HCT116 (cell line): ENCODE results near the gene CALR. TPM values are rescaled to one million over a fixed set of nuclear protein-coding genes. Genes with fewer than 3 reads are reported as not detected.

ENCODE experiments used
- ATAC-seq: fragments of 200-7000 bp; cut with Tn5 transposase; 2 replicates; pipeline ENCODE4 v1.9.1; 2020; ENCODE audit warnings: mild to moderate bottlenecking, moderate library complexity
- BruUV-seq: library from RNA; stranded (reverse); fragments of 400-500 nt; replicated peaks from 2 replicates; lab custom pipeline; 2021; lab: Mats Ljungman, UMichigan
- CTCF ChIA-PET: fragments of 300-600 bp; sonication (Branson Sonifier 250); formaldehyde crosslinking; loops from one replicate; lab custom pipeline; 2021; ENCODE audit warnings: antibody characterized with exemption; lab: Charles Lee
- POLR2A ChIA-PET: fragments of 300-600, 350-600 bp; sonication (Branson Sonifier 250); formaldehyde crosslinking; loops from one replicate; lab custom pipeline; 2021; ENCODE audit warnings: antibody characterized with exemption; lab: Charles Lee
- RAD21 ChIA-PET, 2 experiments: fragments of 300-600 bp; sonication (Branson Sonifier 250); formaldehyde crosslinking; loops; one replicate each; lab custom pipeline; 2023; ENCODE audit warnings: low total read pairs in 2 of 2; ENCODE audit not compliant: uncharacterized antibody in 2 of 2, unreplicated experiment in 2 of 2, low non-redundant PET in 1 of 2; lab: Charles Lee
- DNase-seq: peaks from one replicate; pipeline ENCODE4 v3.0.0-alpha.2; 2010; ENCODE audit warnings: low read depth, low spot score
- H2AFZ ChIP-seq: fragments of 200-600 bp; shearing (Covaris generic), sonication (generic); 2 replicates; pipeline ENCODE4 v1.6.1; 2017; ENCODE audit warnings: low read depth, mixed run types, mixed read lengths, antibody characterized with exemption, low read length; ENCODE audit not compliant: poor library complexity, severe bottlenecking
- H3K27ac ChIP-seq: 2 replicates; pipeline ENCODE4 v1.5.1; 2012; ENCODE audit warnings: low read depth, low read length
- H3K27me3 ChIP-seq: fragments of 200-600 bp; sonication (generic); 2 replicates; pipeline ENCODE4 v1.6.1; 2016; ENCODE audit warnings: mixed run types, low read length, mixed read lengths; ENCODE audit not compliant: insufficient read depth
- H3K36me3 ChIP-seq, 2 experiments: fragments of 200-500 bp in 1 of 2; fragments of 200-600 bp in 1 of 2; sonication (Bioruptor generic) in 1 of 2; sonication (generic) in 1 of 2; 2 replicates each; pipeline versions ENCODE4 v1.5.1 to v1.6.1; 2014 to 2016; ENCODE audit warnings: low read length in 2 of 2, inconsistent platforms in 1 of 2, mixed read lengths in 1 of 2, mixed run types in 1 of 2; ENCODE audit not compliant: insufficient read depth in 2 of 2, control insufficient read depth in 1 of 2
- H3K4me1 ChIP-seq, 2 experiments: fragments of 200-600 bp in 1 of 2; sonication (generic) in 1 of 2; 2 replicates each; pipeline versions ENCODE4 v1.5.1 to v1.6.1; 2012 to 2017; ENCODE audit warnings: low read length in 2 of 2, inconsistent platforms in 1 of 2, mild to moderate bottlenecking in 1 of 2, mixed read lengths in 1 of 2, mixed run types in 1 of 2, moderate library complexity in 1 of 2; ENCODE audit not compliant: insufficient read depth in 2 of 2, control insufficient read depth in 1 of 2
- H3K4me2 ChIP-seq: fragments of 200-600 bp; sonication (generic); 2 replicates; pipeline ENCODE4 v1.6.1; 2017; ENCODE audit warnings: mixed run types, low read length, mixed read lengths
- H3K4me3 ChIP-seq, 2 experiments: fragments of 200-600 bp in 1 of 2; sonication (generic) in 1 of 2; replicated peaks in 1 of 2; 2 replicates each; pipeline ENCODE4 v1.5.1; 2011 to 2016; ENCODE audit warnings: low read length in 2 of 2, control low read depth in 1 of 2, low read depth in 1 of 2, mild to moderate bottlenecking in 1 of 2, mixed read lengths in 1 of 2, mixed run types in 1 of 2
- H3K79me2 ChIP-seq: fragments of 200-600 bp; sonication (generic); 2 replicates; pipeline ENCODE4 v1.6.1; 2017; ENCODE audit warnings: mild to moderate bottlenecking, mixed run types, low read length, moderate library complexity, mixed read lengths; ENCODE audit not compliant: insufficient read depth
- H3K9ac ChIP-seq: fragments of 200-600 bp; sonication (generic); 2 replicates; pipeline ENCODE4 v1.6.1; 2016; ENCODE audit warnings: low read length, mixed read lengths
- H3K9me2 ChIP-seq: fragments of 200-600 bp; sonication (generic), shearing (Covaris generic); 2 replicates; pipeline ENCODE4 v1.6.1; 2017; ENCODE audit warnings: mixed run types, mild to moderate bottlenecking, moderate library complexity; ENCODE audit not compliant: insufficient read depth
- H3K9me3 ChIP-seq, 2 experiments: fragments of 200-500 bp in 1 of 2; fragments of 200-600 bp in 1 of 2; sonication (Bioruptor generic) in 1 of 2; sonication (generic) in 1 of 2; 2 replicates each; pipeline ENCODE4 v1.6.1; 2014 to 2017; ENCODE audit warnings: low read length in 2 of 2, mixed read lengths in 2 of 2, inconsistent platforms in 1 of 2, low read depth in 1 of 2, mild to moderate bottlenecking in 1 of 2, mixed run types in 1 of 2, moderate library complexity in 1 of 2; ENCODE audit not compliant: control insufficient read depth in 1 of 2, insufficient read depth in 1 of 2
- H4K20me1 ChIP-seq: fragments of 200-600 bp; sonication (generic), shearing (Covaris generic); 2 replicates; pipeline ENCODE4 v1.6.1; 2017; ENCODE audit warnings: mixed run types, mild to moderate bottlenecking, moderate library complexity; ENCODE audit not compliant: insufficient read depth
- ELF1 ChIP-seq: IDR thresholded peaks from 2 replicates; pipeline ENCODE4 v1.6.1; 2012; ENCODE audit warnings: low read depth, borderline replicate concordance
- EZH2 ChIP-seq: fragments of 200-600 bp; sonication (generic); IDR thresholded peaks from 2 replicates; pipeline ENCODE4 v1.6.1; 2017; ENCODE audit warnings: antibody characterized with exemption, mixed run types
- EZH2phosphoT487 ChIP-seq: fragments of 200-600 bp; IDR thresholded peaks from 2 replicates; pipeline ENCODE4 v1.6.1; 2018; ENCODE audit warnings: antibody characterized with exemption, borderline replicate concordance
- RAD21 ChIP-seq: IDR thresholded peaks from 2 replicates; pipeline ENCODE4 v1.6.1; 2012; ENCODE audit warnings: low read depth, mild to moderate bottlenecking
- REST ChIP-seq: IDR thresholded peaks from 2 replicates; pipeline ENCODE4 v1.6.1; 2012; ENCODE audit warnings: low read depth
- YY1 ChIP-seq: IDR thresholded peaks from 2 replicates; pipeline ENCODE4 v1.6.1; 2011; ENCODE audit warnings: low read length, low read depth, moderate library complexity, mild to moderate bottlenecking; ENCODE audit not compliant: insufficient replicate concordance; ENCODE audit errors: extremely low read depth
- ZBTB33 ChIP-seq: IDR thresholded peaks from 2 replicates; pipeline ENCODE4 v1.6.1; 2011; ENCODE audit warnings: mild to moderate bottlenecking, low read length, moderate library complexity; ENCODE audit not compliant: insufficient replicate concordance; ENCODE audit errors: extremely low read depth
- intact Hi-C: fragments of 100-400 bp; cut with micrococcal nuclease; formaldehyde crosslinking; loops from 2 replicates; pipeline ENCODE4 v1.10.0; 2022
- total RNA-seq: library from RNA; stranded (reverse); gene quantifications from one replicate; pipeline ENCODE4 v1.2.1, GENCODE V29; 2021; ENCODE audit not compliant: unreplicated experiment

CALR gene
- total RNA-seq, 1 experiment from 2014 or later: 739 TPM

- no peak for TF ChIP-seq YY1
Measured at GRCh38 chr19:12991296-12991695, 52.9 kb downstream of the CALR start (continued).

- TF ChIP-seq REST: no peak
- ChIA-PET RAD21 (no interaction called here), POLR2A (interaction anchor here (0.7 kb wide), 1 partner anchor 160 kb away, joined by 3 read pairs; no protein-coding TSS in a partner anchor), CTCF (interaction anchor here (1.1 kb wide), 1 partner anchor 27 kb away, joined by 3 read pairs; no protein-coding TSS in a partner anchor)
- Histone ChIP-seq H3K9me3 (no peaks in the 10 kb centered on the region), H3K9me2 (no peaks in the 10 kb centered on the region), H3K79me2 (peaks cover 12% of the 10 kb centered on the region; the same call in 1 of the 2 replicates), H3K4me1 (peaks cover 5 to 17% of the 10 kb centered on the region in 2 experiments; a peak in 3 of 4 replicates), H3K36me3 (no peaks in the 10 kb centered on the region), H3K27me3 (no peaks in the 10 kb centered on the region), H3K4me3 (no peak overlapping the region), H2AFZ (no peak overlapping the region), H4K20me1 (no peaks in the 10 kb centered on the region), H3K4me2 (no peak overlapping the region), H3K9ac (no peak overlapping the region), H3K27ac (no peak overlapping the region)
- DNase-seq: no peak
- no TSS peak for BruUV-seq
- intact Hi-C loops: no loop called here
- ATAC-seq: no peak
Measured at GRCh38 chr19:12992729-12993128, 54.3 kb downstream of the CALR start.

GRCh38 chr19:12993562-12993961, 55.2 kb downstream of the CALR start:
- Histone ChIP-seq H2AFZ (no peak overlapping the region), H3K9ac (no peak overlapping the region), H3K79me2 (peaks cover 17% of the 10 kb centered on the region; the same call in 1 of the 2 replicates), H3K4me3 (no peak overlapping the region), H4K20me1 (no peaks in the 10 kb centered on the region), H3K36me3 (0 out of 4 replicates have a peak, but pooled peaks cover 0 to 1% of the 10 kb centered on the region in 2 experiments), H3K4me1 (peaks cover 5 to 17% of the 10 kb centered on the region in 2 experiments; a peak in 3 of 4 replicates), H3K4me2 (no peak overlapping the region), H3K9me2 (no peaks in the 10 kb centered on the region), H3K27me3 (no peaks in the 10 kb centered on the region), H3K27ac (no peak overlapping the region), H3K9me3 (no peaks in the 10 kb centered on the region)
- intact Hi-C loops: no loop called here
- ChIA-PET CTCF (no interaction called here), RAD21 (no interaction called here), POLR2A (no interaction called here)
- BruUV-seq: no TSS peak
- ATAC-seq: no peak
- no peak for DNase-seq
- TF ChIP-seq REST: no peak
- no peak for TF ChIP-seq ZBTB33
- no peak for TF ChIP-seq ELF1
- no peak for TF ChIP-seq RAD21
- TF ChIP-seq EZH2: no peak
- no peak for TF ChIP-seq EZH2phosphoT487
